Left renal pelvis (tissue), 4 donors: ENCODE results near the gene PTH2. TPM values are rescaled to one million over a fixed set of nuclear protein-coding genes. Genes with fewer than 3 reads are reported as not detected.

Experiments used
- DNase-seq, 4 donors: peaks; one replicate each; pipeline ENCODE4 v3.0.0-alpha.2; 2013; ENCODE audit warnings: low read depth in 4 of 4, low spot score in 3 of 4
- polyA plus RNA-seq, 4 donors: library from polyadenylated mRNA; unstranded; fragments of 120-200 nt; gene quantifications; one replicate each; pipeline ENCODE4 v1.2.1, GENCODE V29; 2013; ENCODE audit not compliant: insufficient read length in 4 of 4

Gene PTH2
- polyA plus RNA-seq, 4 donors = not detected

GRCh38 chr19:49415102-49415809, 8.0 kb downstream of the PTH2 start:
- DNase-seq = no peak

GRCh38 chr19:49414256-49414655, 9.0 kb downstream of the PTH2 start:
- DNase-seq = no peak

GRCh38 chr19:49413348-49413747, 9.9 kb downstream of the PTH2 start:
- DNase-seq = peak; percentile 59 to 79 (median 70)

GRCh38 chr19:49411681-49412326, 11.4 kb downstream of the PTH2 start:
- DNase-seq = no peak

GRCh38 chr19:49409441-49410029, 13.7 kb downstream of the PTH2 start:
- DNase-seq = no peak

- DNase-seq = no peak
Observed at GRCh38 chr19:49408816-49409440, 14.3 kb downstream of the PTH2 start.

GRCh38 chr19:49407482-49408015, 15.7 kb downstream of the PTH2 start:
- no peak for DNase-seq

GRCh38 chr19:49407079-49407478, 16.2 kb downstream of the PTH2 start:
- DNase-seq = no peak

DNA sequence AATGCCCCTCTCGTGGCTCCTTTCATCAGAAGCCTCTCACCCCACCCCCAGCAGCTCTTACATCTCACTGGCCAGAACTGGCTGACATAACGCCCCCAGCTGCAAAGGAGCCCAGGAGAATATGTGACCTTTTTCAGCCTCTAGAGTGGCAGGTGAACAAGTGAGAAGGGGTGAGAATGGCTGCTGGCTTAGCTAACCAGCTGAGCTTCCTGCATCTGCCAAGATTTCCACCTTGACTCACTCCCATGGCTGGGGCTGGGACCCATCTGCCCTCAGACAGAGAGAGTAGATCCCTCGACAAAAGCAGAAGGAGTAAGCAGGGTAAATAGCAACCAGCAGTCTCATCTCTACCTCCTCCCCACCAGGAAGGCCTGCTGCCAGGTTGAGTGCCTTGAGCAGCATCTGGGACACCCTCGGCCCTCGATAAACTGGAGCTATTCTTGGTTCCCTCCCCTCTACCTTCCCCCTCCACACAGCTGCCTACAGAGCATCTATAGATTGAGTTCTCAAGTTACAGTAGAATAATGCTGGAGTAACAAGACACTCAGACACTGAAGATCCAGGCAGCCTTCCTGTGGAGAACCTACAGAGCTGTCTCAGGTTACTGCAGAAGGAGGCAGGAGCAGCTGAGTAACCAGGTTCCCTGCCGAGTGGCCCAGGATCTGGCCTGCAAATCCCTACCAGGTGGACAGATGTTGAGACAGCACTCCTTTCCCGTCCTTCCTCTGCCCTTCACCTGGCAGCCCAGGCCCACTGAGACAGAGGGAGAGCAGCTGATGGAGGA, 19.6 kb downstream of the PTH2 start:
- no peak for DNase-seq

DNA sequence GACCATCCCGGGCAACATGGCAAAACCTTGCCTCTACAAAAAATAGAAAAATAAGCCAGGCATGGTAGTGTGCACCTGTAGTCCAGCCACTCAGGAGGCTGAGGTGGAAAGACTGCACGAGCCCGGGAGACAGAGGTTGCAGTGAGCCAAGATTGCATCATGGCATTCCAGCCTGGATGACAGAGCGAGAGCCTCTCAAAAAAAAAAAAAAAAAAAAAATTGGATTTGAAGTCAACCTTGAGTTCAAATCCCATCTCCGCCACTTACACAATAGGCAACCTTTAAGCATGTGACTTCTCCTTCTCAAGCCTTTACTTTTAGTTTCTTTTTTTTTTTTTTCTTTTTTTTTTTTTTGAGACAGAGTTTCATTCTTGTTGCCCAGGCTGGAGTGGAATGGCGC, 23.2 kb downstream of the PTH2 start:
- no peak for DNase-seq

GRCh38 chr19:49398931-49399330, 24.3 kb downstream of the PTH2 start:
- no peak for DNase-seq

GRCh38 chr19:49398001-49398615, 25.1 kb downstream of the PTH2 start:
- no peak for DNase-seq

DNA sequence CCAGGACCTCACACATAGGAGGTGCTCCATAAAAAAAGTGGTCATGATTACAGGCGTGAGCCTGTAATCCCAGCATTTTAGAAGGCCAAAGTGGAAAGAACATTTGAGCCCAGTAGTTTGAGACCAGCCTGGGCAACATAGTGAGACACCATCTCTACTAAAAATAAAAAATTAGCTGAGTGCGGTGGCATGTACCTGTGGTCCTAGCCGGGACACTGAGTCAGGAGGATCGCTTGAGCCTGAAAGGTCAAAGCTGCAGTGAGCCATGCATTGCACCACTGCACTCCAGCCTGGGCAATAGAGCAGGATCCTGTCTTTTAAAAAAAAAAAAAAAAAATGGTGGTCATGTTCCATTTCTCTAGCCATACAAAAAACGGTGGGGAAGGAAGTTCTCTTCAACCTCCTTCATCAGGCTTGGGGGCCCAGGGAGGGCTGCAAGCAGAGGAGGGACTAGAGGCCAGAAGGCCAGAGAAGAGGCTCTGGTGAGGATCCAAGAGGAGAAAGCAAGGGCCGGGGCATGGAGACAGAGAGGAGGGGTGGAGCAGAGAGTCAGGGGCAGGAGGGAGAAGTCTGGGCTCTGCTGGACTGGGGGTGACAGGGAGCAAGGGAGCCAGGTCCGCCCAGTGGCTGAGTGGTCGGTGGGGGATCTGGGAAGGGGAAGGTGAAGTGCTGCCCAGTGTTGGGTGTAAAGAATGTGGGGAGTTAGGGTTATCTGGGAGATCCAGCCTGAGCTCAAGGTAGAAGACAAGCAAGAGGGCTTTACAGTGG, 26.3 kb downstream of the PTH2 start:
- no peak for DNase-seq

DNA sequence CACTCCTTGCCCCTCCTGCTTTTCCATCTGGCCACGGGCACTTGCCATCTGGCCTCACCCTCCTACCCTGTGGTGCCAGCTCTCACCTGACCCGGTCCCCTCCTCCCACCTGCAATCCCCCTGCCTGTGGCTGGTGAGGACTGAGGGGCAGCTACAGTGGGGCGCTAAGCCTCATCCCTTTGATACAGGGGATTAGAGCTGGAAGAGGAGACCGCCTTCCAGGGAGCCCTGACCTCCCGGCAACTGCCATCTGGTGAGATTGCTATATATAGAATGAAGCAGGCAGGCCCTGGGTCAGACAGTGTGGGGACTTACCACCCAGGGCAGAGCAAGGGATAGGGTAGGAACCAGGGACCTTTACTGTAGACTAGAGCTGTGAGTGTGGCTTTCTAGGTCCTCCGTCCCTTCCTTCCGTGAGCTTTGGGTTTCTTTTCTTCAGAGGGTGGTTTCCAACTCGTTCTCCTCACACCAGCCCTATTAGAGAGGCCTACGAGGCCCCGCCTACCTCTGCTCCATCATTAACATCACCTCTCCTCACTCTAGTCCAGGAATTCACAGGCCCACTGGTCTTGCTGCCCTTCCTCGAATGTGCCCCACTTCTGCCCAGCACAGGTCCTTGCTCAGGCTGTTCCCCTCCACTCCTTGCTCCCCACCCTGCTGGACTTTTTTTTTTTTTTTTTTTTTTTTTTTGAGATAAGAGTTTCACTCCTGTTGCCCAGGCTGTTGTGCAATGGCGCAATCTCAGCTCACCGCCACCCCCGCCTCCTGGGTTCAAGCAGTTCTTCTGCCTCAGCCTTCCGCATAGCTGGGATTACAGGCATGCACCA, 27.4 kb downstream of the PTH2 start:
- no peak for DNase-seq

- DNase-seq = no peak
Observed at GRCh38 chr19:49393881-49394280, 29.4 kb downstream of the PTH2 start.

GRCh38 chr19:49391581-49392399, 31.5 kb downstream of the PTH2 start:
- DNase-seq = peak in 2 of 4 donors; percentile 60 to 63

- no peak for DNase-seq
Observed at GRCh38 chr19:49390929-49391359, 32.3 kb downstream of the PTH2 start.
